H9 (cell line): ENCODE data around the gene C5orf15. TPM values are rescaled to one million over a fixed set of nuclear protein-coding genes. Genes with fewer than 3 reads are reported as not detected.

Experiments
- DNase-seq: peaks from one replicate; pipeline ENCODE4 v3.0.0-alpha.2; 2017
- H2AFZ ChIP-seq: one replicate; pipeline ENCODE4 v1.6.1; 2013; ENCODE audit warnings: mild to moderate bottlenecking, low read length, control low read depth, moderate library complexity
- H2AK5ac ChIP-seq: 2 replicates; pipeline ENCODE4 v1.6.1; 2013; ENCODE audit warnings: low read length, control low read depth, mixed read lengths; ENCODE audit not compliant: insufficient read length
- H2BK120ac ChIP-seq: one replicate; pipeline ENCODE4 v1.6.1; 2013; ENCODE audit warnings: low read depth, mild to moderate bottlenecking, low read length, control low read depth, inconsistent platforms; ENCODE audit not compliant: poor library complexity, severe bottlenecking
- H2BK12ac ChIP-seq: 2 replicates; pipeline ENCODE4 v1.6.1; 2013; ENCODE audit warnings: low read length, control low read depth, mixed read lengths, low read depth; ENCODE audit not compliant: insufficient read length
- H2BK15ac ChIP-seq: 2 replicates; pipeline ENCODE4 v1.6.1; 2013; ENCODE audit warnings: low read depth, low read length, control low read depth
- H2BK20ac ChIP-seq: one replicate; pipeline ENCODE4 v1.6.1; 2013; ENCODE audit warnings: low read depth, mild to moderate bottlenecking, low read length, control low read depth, inconsistent platforms; ENCODE audit not compliant: poor library complexity, severe bottlenecking
- H2BK5ac ChIP-seq: 2 replicates; pipeline ENCODE4 v1.6.1; 2013; ENCODE audit warnings: low read length, control low read depth, mixed read lengths; ENCODE audit not compliant: insufficient read length
- H3K14ac ChIP-seq: 2 replicates; pipeline ENCODE4 v1.6.1; 2013; ENCODE audit warnings: low read length, control low read depth; ENCODE audit not compliant: insufficient read depth
- H3K18ac ChIP-seq: 2 replicates; pipeline ENCODE4 v1.6.1; 2013; ENCODE audit warnings: low read depth, mild to moderate bottlenecking, mixed read lengths, low read length, control low read depth; ENCODE audit not compliant: insufficient read length
- H3K23ac ChIP-seq: 2 replicates; pipeline ENCODE4 v1.6.1; 2013; ENCODE audit warnings: low read length, control low read depth, mixed read lengths, low read depth; ENCODE audit not compliant: insufficient read length
- H3K23me2 ChIP-seq: 2 replicates; pipeline ENCODE4 v1.6.1; 2013; ENCODE audit warnings: low read depth, mild to moderate bottlenecking, mixed read lengths, low read length, control low read depth; ENCODE audit not compliant: insufficient read length, poor library complexity, severe bottlenecking
- H3K27ac ChIP-seq: 2 replicates; pipeline ENCODE4 v1.5.1; 2013; ENCODE audit warnings: low read length, control low read depth, mixed read lengths, low read depth; ENCODE audit not compliant: insufficient read length
- H3K27me3 ChIP-seq: 2 replicates; pipeline ENCODE4 v1.6.1; 2013; ENCODE audit warnings: low read length, control low read depth, inconsistent platforms; ENCODE audit not compliant: insufficient read depth
- H3K4ac ChIP-seq: 2 replicates; pipeline ENCODE4 v1.6.1; 2013; ENCODE audit warnings: low read depth, mild to moderate bottlenecking, control low read depth, inconsistent platforms, low read length, moderate library complexity
- H3K4me1 ChIP-seq: 2 replicates; pipeline ENCODE4 v1.6.1; 2013; ENCODE audit warnings: low read length, control low read depth, inconsistent platforms; ENCODE audit not compliant: insufficient read depth
- H3K4me2 ChIP-seq: 2 replicates; pipeline ENCODE4 v1.6.1; 2013; ENCODE audit warnings: low read length, control low read depth, mixed read lengths; ENCODE audit not compliant: insufficient read length, insufficient read depth
- H3K56ac ChIP-seq: 2 replicates; pipeline ENCODE4 v1.6.1; 2013; ENCODE audit warnings: low read depth, mild to moderate bottlenecking, mixed read lengths, low read length, control low read depth; ENCODE audit not compliant: insufficient read length
- H3K79me1 ChIP-seq: 2 replicates; pipeline ENCODE4 v1.6.1; 2013; ENCODE audit warnings: low read depth, mild to moderate bottlenecking, moderate library complexity, low read length, control low read depth, inconsistent platforms; ENCODE audit not compliant: insufficient read depth, poor library complexity, severe bottlenecking
- H3K79me2 ChIP-seq: 2 replicates; pipeline ENCODE4 v1.6.1; 2013; ENCODE audit warnings: low read length, control low read depth, inconsistent platforms; ENCODE audit not compliant: insufficient read depth
- H3K9ac ChIP-seq: 2 replicates; pipeline ENCODE4 v1.6.1; 2013; ENCODE audit warnings: low read length, control low read depth, mixed read lengths; ENCODE audit not compliant: insufficient read length; ENCODE audit errors: extremely low read depth
- H3K9me3 ChIP-seq: one replicate; pipeline ENCODE4 v1.6.1; 2013; ENCODE audit warnings: low read depth, low read length, inconsistent platforms; ENCODE audit not compliant: control insufficient read depth
- H3T11ph ChIP-seq: one replicate; pipeline ENCODE4 v1.6.1; 2013; ENCODE audit warnings: mild to moderate bottlenecking, low read length, control low read depth, inconsistent platforms
- H4K20me1 ChIP-seq: one replicate; pipeline ENCODE4 v1.6.1; 2013; ENCODE audit not compliant: control insufficient read depth, insufficient read length, insufficient read depth
- H4K5ac ChIP-seq: 2 replicates; pipeline ENCODE4 v1.6.1; 2013; ENCODE audit warnings: low read depth, mild to moderate bottlenecking, mixed read lengths, low read length, control low read depth; ENCODE audit not compliant: insufficient read length
- H4K8ac ChIP-seq: replicated peaks from 2 replicates; pipeline ENCODE4 v1.6.1; 2013; ENCODE audit warnings: low read length, control low read depth, mixed read lengths, low read depth; ENCODE audit not compliant: insufficient read length
- H4K91ac ChIP-seq: 2 replicates; pipeline ENCODE4 v1.6.1; 2013; ENCODE audit warnings: low read depth, mild to moderate bottlenecking, moderate library complexity, mixed read lengths, low read length, control low read depth; ENCODE audit not compliant: insufficient read length
- H3K27ac Mint-ChIP-seq, 3 experiments: 2 replicates in 2 of 3; 3 replicates in 1 of 3; pipeline ENCODE4 v1.8.0; 2020 to 2021; ENCODE audit warnings: mixed read lengths in 3 of 3, mild to moderate bottlenecking in 1 of 3, moderate library complexity in 1 of 3
- H3K27me3 Mint-ChIP-seq: 2 replicates; pipeline ENCODE4 v1.8.0; 2021; ENCODE audit warnings: low read depth, mild to moderate bottlenecking, moderate library complexity, mixed read lengths
- H3K36me3 Mint-ChIP-seq, 3 experiments: 2 replicates in 2 of 3; 3 replicates in 1 of 3; pipeline ENCODE4 v1.8.0; 2020 to 2021; ENCODE audit warnings: low read depth in 3 of 3, mixed read lengths in 3 of 3; ENCODE audit not compliant: insufficient read depth in 1 of 3
- H3K4me1 Mint-ChIP-seq, 2 experiments: 2 replicates each; pipeline ENCODE4 v1.8.0; 2020; ENCODE audit warnings: mixed read lengths in 2 of 2
- H3K4me3 Mint-ChIP-seq, 2 experiments: 2 replicates in 1 of 2; 3 replicates in 1 of 2; pipeline ENCODE4 v1.8.0; 2020 to 2021; ENCODE audit warnings: mild to moderate bottlenecking in 2 of 2, mixed read lengths in 2 of 2, moderate library complexity in 1 of 2
- H3K9me3 Mint-ChIP-seq, 2 experiments: 2 replicates in 1 of 2; 3 replicates in 1 of 2; pipeline ENCODE4 v1.8.0; 2020; ENCODE audit warnings: mild to moderate bottlenecking in 2 of 2, mixed read lengths in 2 of 2, moderate library complexity in 1 of 2
- CTCF ChIP-seq: fragments of 200-600 bp; sonication (generic); conservative IDR thresholded peaks from 3 replicates; pipeline ENCODE4 v1.8.0; 2021; ENCODE audit warnings: antibody characterized with exemption, mild to moderate bottlenecking
- WGBS: extraction: QIAGEN DNeasy Blood & Tissue Kit; methylation state at CpG from one replicate; pipeline ENCODE4 v1.1.7; 2013; ENCODE audit warnings: missing lambda C conversion rate, low lambda C conversion rate, mixed read lengths; ENCODE audit not compliant: insufficient read length; ENCODE audit errors: extremely low coverage; 5-methylcytosine and 5-hydroxymethylcytosine counted together
- total RNA-seq: library from RNA; stranded (reverse); gene quantifications from 2 replicates; pipeline ENCODE4 v1.2.1, GENCODE V29; 2021

The C5orf15 gene
- total RNA-seq, 1 experiment from 2014 or later = 33.4 TPM

GRCh38 chr5:133917785-133918184, 50.6 kb downstream of the C5orf15 start:
- no peak overlapping the region for H2BK12ac ChIP-seq
- WGBS = no CpG with 5 or more reads among the region's 7 CpGs
- H4K5ac ChIP-seq = no peak overlapping the region
- no peaks in the 10 kb centered on the region for H3K4me1 ChIP-seq
- Mint-ChIP-seq H3K4me1 (peaks cover 0 to 7% of the 10 kb centered on the region in 2 experiments; a peak in 2 of 4 replicates), H3K27ac (no peak overlapping the region), H3K36me3 (no peaks in the 10 kb centered on the region), H3K4me3 (no peak overlapping the region), H3K27me3 (peaks cover 3% of the 10 kb centered on the region; the same call in 1 of the 2 replicates), H3K9me3 (no peaks in the 10 kb centered on the region; a peak in 1 of 5 replicates)
- H4K20me1 ChIP-seq = no peaks in the 10 kb centered on the region
- no peak overlapping the region for H3K23ac ChIP-seq
- no peak overlapping the region for H2AFZ ChIP-seq
- no peak overlapping the region for H4K91ac ChIP-seq
- no peak overlapping the region for H2BK15ac ChIP-seq
- H3K79me1 ChIP-seq = no peaks in the 10 kb centered on the region
- H2BK5ac ChIP-seq = no peak overlapping the region
- H3K4ac ChIP-seq = no peak overlapping the region
- H3K18ac ChIP-seq = no peak overlapping the region
- no peak overlapping the region for H3K4me2 ChIP-seq
- no peak for DNase-seq
- H4K8ac ChIP-seq = no peak overlapping the region
- H3K9me3 ChIP-seq = no peaks in the 10 kb centered on the region
- no peaks in the 10 kb centered on the region for H3K79me2 ChIP-seq
- H3K27ac ChIP-seq = no peak overlapping the region
- no peak overlapping the region for H3K9ac ChIP-seq
- H2BK20ac ChIP-seq = no peak overlapping the region
- no peak overlapping the region for H3K56ac ChIP-seq
- H2AK5ac ChIP-seq = no peak overlapping the region
- no peak overlapping the region for H2BK120ac ChIP-seq
- H3T11ph ChIP-seq = no peak overlapping the region
- H3K23me2 ChIP-seq = no peaks in the 10 kb centered on the region
- no peak overlapping the region for H3K14ac ChIP-seq
- H3K27me3 ChIP-seq = no peaks in the 10 kb centered on the region
- no peak for TF ChIP-seq CTCF
